HG03280 (cell line): Measurements from ENCODE around the gene ATP2B2.

Experiments
- ATAC-seq: cut with Tn5 transposase; IDR thresholded peaks from one replicate; pipeline ENCODE4 v1.9.1; 2021; ENCODE audit warnings: mild to moderate bottlenecking, moderate library complexity; ENCODE audit not compliant: unreplicated experiment

ATP2B2 gene

DNA sequence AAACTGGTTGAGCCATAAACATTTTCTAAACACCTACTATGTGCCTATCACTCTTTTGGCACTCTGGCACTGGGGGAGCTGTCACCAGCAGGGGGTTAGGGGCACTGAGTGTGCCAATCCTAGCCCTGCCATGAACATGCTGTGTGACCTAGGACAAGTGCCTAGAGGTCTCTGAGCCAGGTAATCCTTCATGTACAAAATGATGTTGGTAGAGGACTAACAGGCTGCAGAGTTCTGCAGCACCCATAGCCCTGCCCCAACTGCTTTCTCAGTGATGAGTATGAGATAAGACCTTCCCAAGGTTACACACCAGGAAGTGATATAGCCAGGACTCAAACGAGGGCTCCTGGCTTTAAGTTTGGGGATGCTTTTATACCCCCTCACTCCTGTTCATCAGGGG, 99.6 kb downstream of the ATP2B2 start:
- no peak for ATAC-seq

DNA sequence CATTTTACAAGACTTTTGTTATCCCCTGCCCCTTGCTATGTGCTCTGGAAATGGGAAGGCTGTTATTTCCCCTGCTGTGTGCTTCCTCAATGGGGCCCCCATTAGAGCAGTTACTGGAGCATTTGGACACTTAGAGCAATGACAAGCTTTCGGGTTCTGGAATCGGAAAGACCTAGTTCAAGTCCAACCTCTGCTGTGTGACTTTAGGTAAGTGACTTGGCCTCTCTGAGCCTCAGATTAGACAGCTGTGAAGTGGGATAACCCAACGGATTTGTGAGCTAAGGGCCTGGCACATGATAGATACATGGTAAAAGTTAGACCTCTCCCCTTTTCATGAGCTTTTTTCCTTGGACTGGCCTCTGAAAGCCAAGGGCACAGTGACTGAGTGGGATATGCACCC, 100.5 kb downstream of the ATP2B2 start:
- ATAC-seq, result no peak

DNA sequence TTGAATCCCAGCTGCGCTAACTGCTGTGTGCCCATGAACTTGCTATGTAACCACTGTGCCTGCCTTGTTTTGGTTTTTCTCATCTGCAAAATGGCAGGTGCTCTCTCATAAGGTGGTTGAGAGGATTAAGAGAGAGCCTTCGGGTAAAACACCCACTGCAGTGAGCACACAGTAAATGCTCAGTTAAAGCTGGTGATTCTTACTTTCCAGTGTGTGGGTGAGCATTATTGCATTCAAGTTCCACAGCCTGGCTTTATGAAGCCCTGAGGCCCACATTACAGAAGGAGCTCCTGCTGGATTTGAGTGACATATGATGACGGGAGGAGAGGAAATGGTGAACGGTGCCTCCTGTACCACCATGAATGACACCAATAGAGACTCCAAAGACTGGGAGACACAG, 101.0 kb downstream of the ATP2B2 start:
- no peak for ATAC-seq

DNA sequence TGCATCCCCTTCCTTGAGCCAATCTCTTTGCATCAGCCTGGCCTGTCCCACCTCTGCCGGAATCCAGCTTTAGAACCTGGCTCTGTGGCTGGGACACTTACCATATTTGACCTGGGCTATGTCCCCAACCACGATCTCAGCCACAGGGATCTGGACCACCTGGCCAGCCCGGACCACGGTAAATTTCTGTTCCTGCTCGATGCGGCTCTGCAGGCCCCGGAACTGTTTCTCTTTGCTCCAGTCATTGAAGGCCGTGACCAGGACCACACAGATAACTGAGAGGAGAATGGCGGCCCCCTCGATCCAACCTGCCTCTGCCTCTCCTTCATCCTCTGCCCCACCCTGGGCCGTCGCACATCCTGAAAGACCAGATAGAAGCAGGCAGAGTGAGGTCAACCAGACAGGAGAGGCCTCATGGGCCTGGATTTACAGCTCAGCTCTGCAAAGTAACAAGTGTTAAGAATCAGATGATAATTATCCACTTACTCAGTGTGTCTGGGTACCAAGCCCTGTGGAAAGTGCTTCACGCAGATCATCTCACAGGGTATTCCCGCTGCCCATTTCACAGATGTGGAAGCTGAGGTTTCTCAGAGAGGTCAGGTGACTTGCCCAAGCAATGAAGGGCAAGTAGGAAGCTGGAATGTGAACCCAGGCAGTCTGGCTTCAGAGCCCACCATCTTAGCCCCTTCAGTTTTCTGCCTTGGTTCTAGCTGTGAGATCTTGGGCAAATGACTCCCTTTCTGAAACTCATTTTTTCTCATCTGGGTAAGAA, 103.2 kb downstream of the ATP2B2 start:
- ATAC-seq, result no peak

DNA sequence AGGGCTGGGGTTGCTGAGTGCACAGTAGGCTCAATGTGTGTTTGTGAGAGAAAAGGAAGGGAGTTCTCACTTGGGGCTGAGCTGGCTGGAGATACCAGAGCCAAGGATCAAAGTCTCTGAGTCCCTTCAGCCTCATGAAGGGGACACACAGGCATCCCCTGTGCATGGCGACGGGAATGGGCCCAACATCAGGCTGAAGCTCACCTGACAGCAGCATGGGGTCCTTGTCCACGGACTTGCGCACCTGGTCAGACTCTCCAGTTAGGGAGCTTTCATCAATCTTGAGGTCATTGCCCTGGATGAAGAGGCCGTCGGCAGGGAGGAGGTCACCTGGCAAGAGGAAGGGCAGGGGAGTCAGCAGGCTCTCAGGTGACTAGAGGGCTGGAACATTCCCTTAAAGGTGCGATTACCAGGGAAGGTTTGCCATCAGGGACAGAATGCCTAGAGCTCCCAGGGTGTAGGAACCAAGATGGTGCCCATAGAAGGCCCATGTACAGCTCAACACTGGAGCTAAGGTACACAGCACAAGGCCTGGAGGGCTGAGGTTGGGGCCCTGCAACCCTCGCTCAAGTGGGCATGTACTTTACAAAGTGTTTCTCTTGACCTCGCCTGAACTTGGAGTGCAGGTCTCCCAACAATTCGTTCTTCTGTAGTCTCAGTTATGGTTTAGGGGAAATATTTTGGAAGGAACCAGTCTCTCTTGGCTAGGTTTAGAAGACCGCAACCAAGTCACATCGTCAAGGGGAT, 104.5 kb downstream of the ATP2B2 start:
- no peak for ATAC-seq

DNA sequence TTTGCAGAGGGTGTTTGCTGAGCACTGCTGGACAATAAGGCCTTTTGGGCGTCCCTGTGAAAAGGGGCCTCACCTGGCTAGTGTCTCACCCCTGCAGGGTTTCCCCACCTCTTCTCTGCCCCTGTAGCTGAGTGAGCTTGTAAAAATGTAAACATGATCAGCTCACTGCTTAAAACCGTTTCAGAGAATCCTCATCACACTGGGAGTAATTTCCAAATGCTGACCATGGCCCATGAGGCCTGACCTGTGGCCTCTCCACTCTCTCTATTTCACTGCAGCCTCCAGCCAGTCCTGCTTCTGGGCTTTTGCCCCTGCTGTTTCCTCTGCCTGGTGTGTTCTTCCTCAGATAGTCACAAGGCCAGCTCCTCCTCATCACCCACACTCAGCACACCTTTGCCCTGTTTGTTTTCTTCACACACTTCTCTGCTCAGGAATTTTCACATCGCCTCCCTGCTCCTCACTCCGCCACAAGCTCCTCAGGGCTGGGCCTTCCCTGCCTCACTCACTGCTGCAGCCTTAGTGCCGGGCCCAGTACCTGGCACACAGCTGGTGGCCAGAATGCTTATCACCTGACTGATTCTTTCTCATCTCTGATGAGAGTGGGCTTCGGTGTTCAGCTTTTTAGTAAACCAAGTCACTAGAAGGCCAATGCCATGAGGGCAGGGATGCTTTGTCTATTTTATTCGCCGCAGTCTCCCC, 105.2 kb downstream of the ATP2B2 start:
- ATAC-seq, result no peak

DNA sequence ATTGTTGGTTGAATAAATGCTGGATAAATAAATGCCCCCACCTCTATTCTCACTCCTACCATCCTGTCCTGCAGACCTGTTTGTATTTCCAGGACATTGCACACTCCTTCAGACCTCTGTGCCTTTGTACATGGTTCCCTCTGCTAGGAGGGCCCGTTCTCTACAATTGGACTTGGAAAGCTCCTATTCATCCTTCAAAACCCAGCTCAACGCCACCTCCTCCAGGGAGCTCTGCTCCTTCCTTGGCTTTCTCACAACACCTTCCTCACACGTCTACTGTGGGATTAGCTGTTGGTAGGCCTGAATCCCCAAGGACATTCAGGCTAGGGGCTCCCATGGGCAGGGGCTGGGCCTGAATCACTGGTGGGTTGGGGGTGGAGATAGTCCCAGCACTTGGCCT, 105.8 kb downstream of the ATP2B2 start:
- ATAC-seq, result no peak

DNA sequence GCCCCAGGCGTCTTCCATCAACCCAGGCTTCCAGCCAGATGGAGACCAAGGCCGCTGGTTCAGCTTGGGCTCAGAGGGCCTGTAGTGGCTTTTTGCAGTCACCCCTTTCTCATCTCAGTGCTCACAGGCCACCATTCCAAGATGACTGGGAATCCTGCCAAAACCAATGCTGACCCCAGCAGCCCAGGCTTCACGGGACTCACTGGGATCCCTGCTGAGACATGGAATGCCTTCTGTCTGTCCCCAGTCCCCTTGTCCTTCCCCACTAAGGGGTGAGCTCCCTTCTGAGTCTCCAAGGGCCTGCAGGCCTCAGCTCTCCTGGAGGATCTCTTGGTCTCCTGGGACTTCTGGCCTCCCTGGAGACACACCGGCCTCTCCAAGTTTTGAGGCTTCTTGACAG, 107.0 kb downstream of the ATP2B2 start:
- ATAC-seq, result no peak

DNA sequence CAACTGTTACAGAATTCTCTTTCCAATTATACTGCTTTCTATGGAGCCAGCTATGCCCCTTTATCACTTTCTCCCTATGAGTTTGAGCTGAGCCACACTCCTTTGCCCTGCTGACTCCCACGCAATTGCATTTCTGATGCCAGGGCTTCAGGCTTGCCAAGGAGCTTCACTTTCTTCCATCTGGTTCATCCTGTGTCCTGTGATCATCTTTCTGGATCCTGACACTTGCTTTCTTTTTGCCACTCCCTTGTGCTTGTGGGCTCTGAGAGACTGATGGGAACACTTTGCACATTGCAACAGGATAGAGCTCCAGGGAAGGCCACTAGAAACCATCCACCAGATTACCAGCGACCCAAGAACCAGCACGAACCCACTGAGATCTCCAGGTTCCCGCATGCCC, 107.5 kb downstream of the ATP2B2 start:
- ATAC-seq, result no peak

DNA sequence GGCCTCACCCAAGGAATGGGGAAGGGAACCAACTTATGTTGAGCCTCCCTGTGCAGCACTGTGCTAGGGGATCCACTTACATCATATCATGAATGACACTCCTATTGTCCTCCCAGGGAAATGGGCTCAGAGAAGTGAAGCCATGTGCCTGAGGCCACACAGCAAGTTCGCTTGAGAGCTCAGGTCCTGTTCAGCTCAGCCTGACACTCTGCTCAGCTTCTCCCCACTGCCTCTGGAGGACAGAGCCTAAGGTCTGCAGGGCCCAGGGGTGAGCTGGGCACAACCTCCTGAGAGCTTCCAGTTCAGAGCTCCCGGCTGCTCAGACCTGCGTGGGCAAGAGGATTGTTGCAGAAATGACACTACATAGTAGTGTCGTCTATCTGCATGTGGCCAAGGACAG, 108.5 kb downstream of the ATP2B2 start:
- ATAC-seq, result no peak

DNA sequence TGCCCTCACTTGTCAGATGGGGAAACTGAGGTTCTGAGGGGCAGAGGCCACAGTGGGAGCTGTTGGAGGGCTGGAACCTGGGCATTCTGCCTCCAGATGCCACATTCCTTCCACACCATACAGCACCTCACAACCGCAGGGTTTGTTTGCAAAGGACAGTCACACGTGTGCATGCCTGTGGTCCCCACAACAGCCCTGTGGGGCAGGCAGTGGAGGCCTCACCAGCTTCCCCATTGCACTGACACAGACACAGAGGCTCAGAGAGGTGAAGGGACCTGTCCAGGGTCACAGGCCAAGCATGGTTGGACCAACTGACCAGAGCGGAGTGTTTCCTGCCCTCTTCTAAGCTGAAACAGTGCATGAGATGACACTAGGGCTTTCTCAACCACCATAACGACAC, 109.3 kb downstream of the ATP2B2 start:
- ATAC-seq, result no peak

DNA sequence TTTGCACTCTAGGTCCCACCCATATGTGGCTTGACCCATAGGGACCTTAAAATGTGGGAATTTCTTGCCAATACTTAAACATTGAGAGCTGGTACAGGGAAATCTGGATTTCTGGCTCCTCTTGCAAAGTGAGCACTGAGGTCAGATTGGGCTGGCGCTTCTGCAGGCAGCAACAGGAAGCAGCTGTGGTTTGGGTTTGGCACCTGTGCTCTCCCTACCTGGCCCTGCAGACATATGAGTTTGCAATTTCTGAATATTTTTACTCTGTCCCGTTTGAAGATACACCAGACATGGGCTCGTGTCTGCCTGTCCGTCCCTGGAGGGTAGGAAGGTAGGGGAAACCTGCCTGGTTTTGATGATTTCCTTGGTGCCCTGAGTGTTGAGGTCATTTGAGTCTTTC, 109.7 kb downstream of the ATP2B2 start:
- no peak for ATAC-seq

DNA sequence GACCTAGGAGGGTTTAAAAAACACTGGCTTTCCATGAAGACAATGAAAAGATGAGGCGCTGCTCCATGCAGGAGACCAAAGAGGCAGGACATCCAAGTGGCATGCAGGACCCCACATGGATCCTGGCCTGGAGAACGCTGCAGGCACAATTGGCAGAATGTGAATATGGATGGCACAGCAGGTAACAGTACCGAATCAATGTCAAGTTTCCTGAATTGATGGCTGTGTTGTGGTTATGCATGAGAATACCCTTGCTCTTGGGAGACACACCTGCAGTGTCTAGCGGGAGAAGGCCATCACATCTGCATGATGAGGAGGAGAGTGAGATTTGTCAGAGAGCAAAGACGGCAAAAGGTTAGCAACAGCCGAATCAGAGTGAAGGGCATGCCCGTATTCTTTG, 110.2 kb downstream of the ATP2B2 start:
- ATAC-seq, result no peak

DNA sequence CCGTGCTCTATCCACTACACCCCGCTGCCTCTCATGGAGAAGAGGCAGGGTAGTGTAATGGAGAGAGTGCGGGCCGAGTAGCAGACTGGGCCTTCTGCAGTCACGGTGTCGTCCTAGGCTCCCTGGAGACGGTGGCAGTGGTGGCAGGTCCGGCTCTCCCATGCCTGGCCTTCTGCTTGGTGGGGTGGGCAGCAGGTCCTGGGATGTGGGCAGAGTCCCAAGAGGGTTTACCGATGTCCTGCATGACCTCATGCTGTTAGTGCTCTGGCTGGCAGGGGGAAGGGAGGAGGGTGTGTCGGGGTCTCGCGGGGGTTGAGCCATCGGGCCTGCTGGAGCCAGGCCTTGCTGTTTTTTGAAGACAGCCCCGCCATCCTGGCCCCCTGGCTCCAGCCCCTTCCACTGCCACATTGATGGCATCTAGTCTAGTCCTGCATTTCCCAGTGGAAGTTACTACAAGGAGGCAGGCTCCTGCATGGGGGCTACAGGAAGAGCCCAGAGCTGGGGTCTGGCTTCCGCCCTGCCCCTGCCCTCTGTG, 110.8 kb downstream of the ATP2B2 start:
- ATAC-seq, result no peak

DNA sequence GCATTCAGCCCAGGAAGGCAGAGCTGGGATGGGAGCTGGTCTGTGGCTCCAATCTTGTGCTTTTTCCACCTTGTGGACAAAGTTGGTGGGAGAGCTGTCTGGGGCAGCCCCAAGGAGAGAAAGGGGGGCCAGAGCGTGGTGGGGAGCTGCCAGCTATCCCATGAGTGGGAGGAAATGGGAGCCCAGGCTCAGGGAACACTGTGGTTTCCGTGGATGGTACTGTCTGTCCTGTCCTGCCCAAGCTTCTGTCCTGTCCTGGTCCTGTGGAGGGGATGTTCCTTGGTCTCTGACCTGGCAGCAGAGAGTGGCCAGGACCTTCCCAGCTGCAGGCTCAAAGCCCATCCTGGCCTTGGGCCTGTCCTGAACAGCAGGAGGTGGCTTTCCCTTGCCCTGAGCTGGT, 111.9 kb downstream of the ATP2B2 start:
- ATAC-seq, result no peak

DNA sequence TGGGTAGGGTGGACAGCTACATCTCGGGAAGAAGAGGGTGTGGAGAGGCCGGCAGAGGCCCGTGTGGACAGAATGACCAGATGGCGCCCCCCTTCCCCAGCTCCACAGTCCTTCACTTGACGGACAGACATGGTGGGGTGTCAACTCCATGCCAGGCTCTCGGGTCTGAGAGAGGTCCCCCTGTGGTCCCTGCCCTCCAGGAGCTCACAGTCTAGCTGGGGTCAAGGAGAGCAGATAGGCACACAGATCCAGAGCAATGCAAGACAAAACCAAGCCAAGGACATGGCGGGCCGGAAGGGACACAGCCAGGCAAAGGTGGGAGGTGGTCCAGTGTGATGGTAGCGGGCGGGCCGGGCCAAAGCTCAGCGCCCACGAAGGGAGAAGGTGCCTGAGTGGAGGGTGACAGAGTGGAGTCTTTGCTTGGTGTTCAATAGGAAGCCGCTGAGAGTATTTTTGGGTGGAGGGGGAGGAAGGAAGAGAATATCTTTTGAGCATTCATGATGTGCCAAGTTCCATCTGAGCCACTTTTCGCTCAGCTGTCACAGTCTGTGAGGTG, 112.4 kb downstream of the ATP2B2 start:
- ATAC-seq, result no peak

DNA sequence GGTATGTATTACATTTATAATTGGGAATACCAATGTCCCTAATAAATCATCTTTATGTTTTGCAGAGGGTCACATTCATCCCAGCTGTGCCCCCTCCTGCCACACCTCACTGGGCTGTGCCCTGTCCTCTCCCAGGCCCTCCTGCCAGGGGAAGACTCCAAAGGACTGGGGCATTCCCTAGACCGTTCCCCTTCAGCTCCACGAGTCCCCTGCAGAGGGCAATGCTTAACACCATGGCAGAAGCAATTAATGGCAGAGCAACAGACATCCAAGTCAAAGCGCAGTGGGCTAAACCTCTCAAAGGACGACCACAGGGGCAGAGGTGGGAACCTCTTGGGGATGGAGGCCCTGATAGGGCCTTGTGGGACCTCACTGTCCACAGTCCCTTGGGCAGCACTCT, 113.1 kb downstream of the ATP2B2 start:
- ATAC-seq, result no peak

DNA sequence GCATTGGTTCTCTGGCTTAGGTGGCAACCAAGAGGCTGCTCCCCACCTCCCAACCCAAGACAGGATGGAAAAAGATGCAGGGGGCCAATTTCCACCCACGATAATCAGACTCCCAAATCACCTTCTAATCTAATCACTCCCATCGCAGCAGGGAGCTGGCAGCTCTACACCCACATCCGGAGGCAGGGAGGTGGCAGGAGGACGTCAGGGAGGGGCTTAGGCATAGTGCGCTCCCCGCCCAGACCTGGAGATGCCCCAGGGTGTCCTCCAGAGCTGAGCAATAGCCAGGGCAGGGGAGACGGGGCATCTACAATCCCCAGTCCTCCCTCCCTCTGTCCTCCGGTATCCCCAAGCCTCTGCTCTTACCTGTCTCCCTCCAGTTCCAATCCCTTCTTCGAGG, 114.0 kb downstream of the ATP2B2 start:
- no peak for ATAC-seq

DNA sequence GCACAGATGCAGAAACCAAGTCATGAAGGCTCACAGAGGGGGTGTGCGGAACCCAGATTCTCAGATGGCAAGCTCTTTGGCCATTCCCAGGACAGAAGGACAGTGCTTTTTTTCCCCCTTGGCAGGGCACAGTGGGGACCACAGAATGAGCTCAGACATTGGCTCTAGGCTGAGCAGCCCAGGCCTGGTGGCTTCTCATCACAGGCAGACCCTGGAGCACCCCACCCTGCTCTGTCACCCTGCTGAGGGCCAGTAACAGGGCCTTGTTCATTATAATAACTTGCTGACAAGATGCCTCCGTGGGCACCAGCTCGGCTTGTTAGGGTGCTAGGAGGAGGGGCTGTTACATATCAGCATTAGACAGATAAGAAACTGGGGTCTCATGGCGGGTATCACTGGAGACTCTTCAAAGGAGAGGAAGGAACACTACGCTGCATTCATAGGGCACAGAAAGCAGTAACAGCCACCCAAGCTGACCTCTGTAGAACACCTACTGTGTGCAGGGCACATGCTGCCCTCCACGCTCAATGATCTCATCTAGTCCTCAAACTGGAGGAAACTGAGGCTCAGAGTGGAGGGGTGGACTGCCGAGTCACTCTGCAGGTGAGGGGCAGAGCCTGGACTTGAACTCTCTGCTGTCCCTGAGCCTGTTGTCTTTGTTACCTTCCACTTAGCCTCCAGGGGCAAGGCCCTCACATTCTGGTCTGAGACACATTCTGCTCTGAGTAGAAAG, 114.6 kb downstream of the ATP2B2 start:
- no peak for ATAC-seq

DNA sequence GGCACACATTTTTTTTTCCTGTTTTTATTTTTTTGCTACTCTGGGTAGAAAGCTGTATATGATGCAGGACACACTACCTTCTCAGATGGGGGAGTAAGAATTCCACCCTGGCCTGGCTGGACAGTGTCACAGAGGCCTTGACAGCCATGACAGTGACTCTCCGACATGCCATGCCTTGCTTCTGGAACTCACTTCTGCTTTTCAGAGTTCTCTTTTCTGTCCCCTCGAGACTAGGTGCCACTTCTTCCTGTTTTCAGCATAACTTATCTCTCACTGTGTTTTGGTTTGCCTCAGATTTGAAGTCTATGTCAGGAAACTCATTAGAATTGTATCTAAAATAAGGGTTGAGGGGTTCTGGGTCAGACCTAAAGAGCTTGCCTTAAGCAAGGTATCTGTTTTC, 115.4 kb downstream of the ATP2B2 start:
- no peak for ATAC-seq

DNA sequence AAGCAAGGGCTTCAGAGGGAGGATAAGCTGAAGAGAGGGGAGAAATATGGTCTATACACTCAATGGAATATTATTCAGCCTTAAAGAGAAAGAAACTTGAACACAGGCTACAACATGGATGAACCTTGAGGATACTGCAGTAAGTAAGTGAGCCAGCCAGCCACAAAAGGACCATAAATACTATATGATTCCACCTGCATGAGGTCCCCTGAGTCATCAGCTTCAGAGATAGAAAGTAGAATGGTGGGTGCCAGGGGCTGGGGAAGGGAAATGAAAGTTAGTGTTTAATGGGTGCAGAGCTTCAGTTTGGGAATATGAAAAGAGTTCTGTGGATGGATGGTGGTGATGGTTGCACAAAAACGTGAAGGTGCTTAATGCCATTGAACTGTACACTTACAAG, 116.0 kb downstream of the ATP2B2 start:
- ATAC-seq, result no peak
